ENCODE data around the gene SLC30A1.

Gene SLC30A1

GRCh38 chr1:211566431-211567025, 12.4 kb downstream of the SLC30A1 start:
- Histone ChIP-seq H3K4me1 (ENCODE audit: insufficient read depth, poor library complexity, severe bottlenecking) (no peaks in the 10 kb centered on the region), H3K9me3 (ENCODE audit: severe bottlenecking) (no peaks in the 10 kb centered on the region), H3K27me3 (ENCODE audit: insufficient read depth, poor library complexity, severe bottlenecking) (no peaks in the 10 kb centered on the region), H3K36me3 (ENCODE audit: low read depth) (no peaks in the 10 kb centered on the region), H3K4me3 (ENCODE audit: severe bottlenecking) (no peak overlapping the region), H3K27ac (ENCODE audit: poor library complexity, severe bottlenecking) (no peak overlapping the region)
- no peak for ATAC-seq (ENCODE audit: low read depth)
- DNase-seq (ENCODE audit: low spot score), result no peak
- TF ChIP-seq, protein P1, sequence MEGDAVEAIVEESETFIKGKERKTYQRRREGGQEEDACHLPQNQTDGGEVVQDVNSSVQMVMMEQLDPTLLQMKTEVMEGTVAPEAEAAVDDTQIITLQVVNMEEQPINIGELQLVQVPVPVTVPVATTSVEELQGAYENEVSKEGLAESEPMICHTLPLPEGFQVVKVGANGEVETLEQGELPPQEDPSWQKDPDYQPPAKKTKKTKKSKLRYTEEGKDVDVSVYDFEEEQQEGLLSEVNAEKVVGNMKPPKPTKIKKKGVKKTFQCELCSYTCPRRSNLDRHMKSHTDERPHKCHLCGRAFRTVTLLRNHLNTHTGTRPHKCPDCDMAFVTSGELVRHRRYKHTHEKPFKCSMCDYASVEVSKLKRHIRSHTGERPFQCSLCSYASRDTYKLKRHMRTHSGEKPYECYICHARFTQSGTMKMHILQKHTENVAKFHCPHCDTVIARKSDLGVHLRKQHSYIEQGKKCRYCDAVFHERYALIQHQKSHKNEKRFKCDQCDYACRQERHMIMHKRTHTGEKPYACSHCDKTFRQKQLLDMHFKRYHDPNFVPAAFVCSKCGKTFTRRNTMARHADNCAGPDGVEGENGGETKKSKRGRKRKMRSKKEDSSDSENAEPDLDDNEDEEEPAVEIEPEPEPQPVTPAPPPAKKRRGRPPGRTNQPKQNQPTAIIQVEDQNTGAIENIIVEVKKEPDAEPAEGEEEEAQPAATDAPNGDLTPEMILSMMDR (IDR thresholded peaks at IDR 0.05; ENCODE audit: poor library complexity, severe bottlenecking), result no peak

DNA sequence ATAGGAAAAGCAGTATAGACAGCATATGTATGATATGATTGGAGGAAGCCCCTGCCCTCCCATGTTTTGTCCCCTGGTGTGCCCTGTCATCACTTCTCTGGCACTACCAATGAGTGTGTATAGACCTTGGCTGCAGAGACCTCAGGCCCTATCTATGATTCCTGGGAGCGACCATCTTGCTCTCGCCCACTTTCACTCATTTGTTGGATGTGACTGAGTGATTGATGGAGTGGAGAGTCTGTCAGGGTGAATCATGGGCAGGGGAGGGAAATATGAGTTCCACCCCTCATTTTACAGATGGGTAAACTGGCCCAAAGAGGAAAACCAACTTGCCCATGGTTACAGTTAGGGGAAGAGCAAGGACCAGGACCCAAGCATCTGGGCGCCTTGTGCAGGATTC, 14.9 kb downstream of the SLC30A1 start:
- TF ChIP-seq, protein P1 (IDR thresholded peaks at IDR 0.05; ENCODE audit: poor library complexity, severe bottlenecking), result no peak
- Histone ChIP-seq H3K4me1 (ENCODE audit: insufficient read depth, poor library complexity, severe bottlenecking) (no peaks in the 10 kb centered on the region), H3K4me3 (ENCODE audit: severe bottlenecking) (no peak overlapping the region), H3K27ac (ENCODE audit: poor library complexity, severe bottlenecking) (no peak overlapping the region), H3K9me3 (ENCODE audit: severe bottlenecking) (no peaks in the 10 kb centered on the region), H3K27me3 (ENCODE audit: insufficient read depth, poor library complexity, severe bottlenecking) (no peaks in the 10 kb centered on the region), H3K36me3 (ENCODE audit: low read depth) (no peaks in the 10 kb centered on the region)
- DNase-seq (ENCODE audit: low spot score) (no peak), ATAC-seq (ENCODE audit: low read depth) (no peak)

DNA sequence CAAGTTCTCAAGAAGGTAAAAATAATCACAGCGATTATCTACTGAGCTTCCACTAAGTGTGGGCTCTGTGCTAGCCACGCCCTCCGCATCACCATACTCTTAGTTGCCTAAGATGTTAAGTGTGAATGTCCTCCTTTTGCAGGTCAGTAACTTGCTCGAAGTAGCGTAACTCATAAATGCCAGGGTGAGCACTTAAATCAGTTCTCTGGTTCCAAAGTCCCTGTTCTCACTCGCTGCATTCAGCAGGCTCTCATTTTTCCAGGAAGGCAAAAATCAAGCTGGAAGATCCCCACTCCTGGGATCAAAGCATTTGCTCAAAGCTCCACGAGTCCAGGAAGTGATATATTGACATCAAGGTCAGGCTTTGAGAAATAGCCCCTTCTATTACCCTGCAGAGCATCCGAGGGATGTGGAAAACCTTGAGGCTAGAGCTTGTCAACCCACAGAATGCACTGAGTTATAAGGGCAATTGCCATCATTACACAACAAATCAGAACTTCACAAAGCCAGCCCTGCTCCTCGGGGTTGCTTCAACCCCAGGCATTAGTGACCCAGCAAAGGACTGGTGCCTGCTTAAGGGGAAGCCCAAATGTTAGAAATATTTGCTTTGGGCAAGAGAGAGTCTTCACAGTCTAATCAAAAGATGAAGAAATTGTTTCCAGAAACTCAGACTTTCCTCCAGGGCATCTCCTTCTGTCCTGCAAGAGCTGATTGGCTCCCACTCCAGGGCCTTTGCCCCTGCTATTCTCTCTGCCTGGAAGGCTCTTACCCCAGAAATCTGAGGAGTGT, 19.5 kb downstream of the SLC30A1 start:
- DNase-seq (ENCODE audit: low spot score), result no peak
- TF ChIP-seq, protein P1 (IDR thresholded peaks at IDR 0.05; ENCODE audit: poor library complexity, severe bottlenecking), result no peak
- Histone ChIP-seq H3K4me3 (ENCODE audit: severe bottlenecking) (no peak overlapping the region), H3K27me3 (ENCODE audit: insufficient read depth, poor library complexity, severe bottlenecking) (no peaks in the 10 kb centered on the region), H3K9me3 (ENCODE audit: severe bottlenecking) (no peaks in the 10 kb centered on the region), H3K4me1 (ENCODE audit: insufficient read depth, poor library complexity, severe bottlenecking) (no peaks in the 10 kb centered on the region), H3K36me3 (ENCODE audit: low read depth) (no peaks in the 10 kb centered on the region), H3K27ac (ENCODE audit: poor library complexity, severe bottlenecking) (no peak overlapping the region)
- no peak for ATAC-seq (ENCODE audit: low read depth)

GRCh38 chr1:211557894-211558625, 20.9 kb downstream of the SLC30A1 start:
- no peak for DNase-seq (ENCODE audit: low spot score)
- no peak for ATAC-seq (ENCODE audit: low read depth)

More at GRCh38 chr1:211557894-211558625, 20.9 kb downstream of the SLC30A1 start:
- no peaks in the 10 kb centered on the region for H3K9me3 ChIP-seq (ENCODE audit: severe bottlenecking)
- no peaks in the 10 kb centered on the region for H3K4me1 ChIP-seq (ENCODE audit: insufficient read depth, poor library complexity, severe bottlenecking)
- no peaks in the 10 kb centered on the region for H3K27me3 ChIP-seq (ENCODE audit: insufficient read depth, poor library complexity, severe bottlenecking)
- no peak overlapping the region for H3K27ac ChIP-seq (ENCODE audit: poor library complexity, severe bottlenecking)
- TF ChIP-seq, protein P1 (IDR thresholded peaks at IDR 0.05; ENCODE audit: poor library complexity, severe bottlenecking), result no peak
- no peaks in the 10 kb centered on the region for H3K36me3 ChIP-seq (ENCODE audit: low read depth)
- H3K4me3 ChIP-seq (ENCODE audit: severe bottlenecking), result no peak overlapping the region
